Activated T-cell treated with anti-CD3 and anti-CD28 coated beads, Interleukin-2, amount 50 U/mL, for 72 hours (primary cell): ENCODE data around the gene EXOC3. TPM values are rescaled to one million over a fixed set of nuclear protein-coding genes. Genes with fewer than 3 reads are reported as not detected.

Experiments
- ATAC-seq, 2 donors: fragments of 150-1000 bp; cut with Tn5 transposase; replicated peaks in 1 of 2; 2 replicates each; pipeline ENCODE4 v1.10.0; 2021; ENCODE audit warnings: moderate library complexity in 2 of 2, mild to moderate bottlenecking in 1 of 2
- DNase-seq, 2 donors: peaks; one replicate each; pipeline ENCODE4 v3.0.0; 2021 to 2022; ENCODE audit warnings: mixed read lengths in 1 of 2
- H3K27ac Mint-ChIP-seq: one replicate; pipeline ENCODE4 v1.8.0; 2022; ENCODE audit warnings: mild to moderate bottlenecking, moderate library complexity, mixed read lengths
- H3K27me3 Mint-ChIP-seq: one replicate; pipeline ENCODE4 v1.8.0; 2022; ENCODE audit warnings: low read depth, mixed read lengths
- H3K36me3 Mint-ChIP-seq, 2 donors: one replicate each; pipeline ENCODE4 v1.8.0; 2022; ENCODE audit warnings: mixed read lengths in 2 of 2, mild to moderate bottlenecking in 1 of 2; ENCODE audit not compliant: insufficient read depth in 2 of 2
- H3K4me1 Mint-ChIP-seq: one replicate; pipeline ENCODE4 v1.8.0; 2022; ENCODE audit warnings: low read depth, mixed read lengths
- H3K4me3 Mint-ChIP-seq, 2 donors: one replicate each; pipeline ENCODE4 v1.8.0; 2022; ENCODE audit warnings: mild to moderate bottlenecking in 2 of 2, mixed read lengths in 2 of 2, moderate library complexity in 2 of 2
- H3K9me3 Mint-ChIP-seq, 2 donors: one replicate each; pipeline ENCODE4 v1.8.0; 2022; ENCODE audit warnings: mixed read lengths in 2 of 2
- total RNA-seq, 2 donors: library from RNA; stranded (reverse); gene quantifications; one replicate each; pipeline ENCODE4 v1.2.3, GENCODE V29; 2022

The EXOC3 gene
- total RNA-seq, 2 donors from 2014 or later: 60.1 to 78.2 TPM

DNA sequence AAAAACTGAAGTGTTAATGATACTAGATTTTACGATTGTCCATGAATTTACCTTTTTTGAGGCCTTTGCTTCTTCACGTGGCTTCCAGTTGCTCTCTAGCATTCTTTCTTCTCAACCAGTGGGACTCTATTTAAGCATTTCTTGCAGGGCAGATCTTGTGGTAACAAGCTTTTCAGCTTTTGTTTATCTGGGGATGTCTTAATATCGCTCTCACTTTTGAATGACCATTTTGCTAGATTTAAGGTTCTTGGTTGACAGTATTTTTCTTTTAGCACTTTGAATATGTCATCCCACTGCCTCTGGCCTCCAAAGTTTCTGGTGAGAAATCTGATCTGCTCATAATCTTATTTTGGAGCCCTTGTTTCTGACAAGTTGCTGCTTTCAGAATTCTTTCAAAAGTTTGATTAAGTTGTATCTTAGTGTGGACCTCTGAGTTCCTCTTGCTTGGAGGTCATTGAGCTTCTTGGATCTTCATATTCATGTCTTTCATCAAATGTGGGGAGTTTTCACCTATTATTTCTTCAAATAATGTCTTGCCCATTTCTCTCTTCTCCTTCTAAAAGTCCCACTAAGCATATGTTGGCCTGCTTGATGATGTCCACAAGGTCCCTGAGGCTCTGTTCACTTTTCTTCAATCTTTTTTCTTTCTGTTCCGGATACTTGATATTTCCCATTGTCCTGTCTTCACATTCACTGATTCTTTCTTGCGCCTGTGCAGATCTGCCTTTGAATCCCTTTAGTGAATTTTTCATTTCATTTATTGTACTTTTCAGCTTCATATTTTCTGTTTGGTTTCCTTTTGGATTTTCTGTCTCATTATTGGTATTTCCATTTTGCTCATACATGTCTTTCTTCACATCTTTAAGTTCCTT lies 8.8 kb downstream of the EXOC3 start:
- H3K27ac Mint-ChIP-seq: peak overlapping the region; percentile 21
- peaks cover 12 to 14% of the 10 kb centered on the region in 2 donors for H3K9me3 Mint-ChIP-seq
- H3K27me3 Mint-ChIP-seq: no peaks in the 10 kb centered on the region
- no peak for DNase-seq
- H3K4me3 Mint-ChIP-seq: no peak overlapping the region
- H3K36me3 Mint-ChIP-seq: peaks cover 39 to 72% of the 10 kb centered on the region in 2 donors
- peaks cover 49% of the 10 kb centered on the region for H3K4me1 Mint-ChIP-seq
- ATAC-seq: no peak

DNA sequence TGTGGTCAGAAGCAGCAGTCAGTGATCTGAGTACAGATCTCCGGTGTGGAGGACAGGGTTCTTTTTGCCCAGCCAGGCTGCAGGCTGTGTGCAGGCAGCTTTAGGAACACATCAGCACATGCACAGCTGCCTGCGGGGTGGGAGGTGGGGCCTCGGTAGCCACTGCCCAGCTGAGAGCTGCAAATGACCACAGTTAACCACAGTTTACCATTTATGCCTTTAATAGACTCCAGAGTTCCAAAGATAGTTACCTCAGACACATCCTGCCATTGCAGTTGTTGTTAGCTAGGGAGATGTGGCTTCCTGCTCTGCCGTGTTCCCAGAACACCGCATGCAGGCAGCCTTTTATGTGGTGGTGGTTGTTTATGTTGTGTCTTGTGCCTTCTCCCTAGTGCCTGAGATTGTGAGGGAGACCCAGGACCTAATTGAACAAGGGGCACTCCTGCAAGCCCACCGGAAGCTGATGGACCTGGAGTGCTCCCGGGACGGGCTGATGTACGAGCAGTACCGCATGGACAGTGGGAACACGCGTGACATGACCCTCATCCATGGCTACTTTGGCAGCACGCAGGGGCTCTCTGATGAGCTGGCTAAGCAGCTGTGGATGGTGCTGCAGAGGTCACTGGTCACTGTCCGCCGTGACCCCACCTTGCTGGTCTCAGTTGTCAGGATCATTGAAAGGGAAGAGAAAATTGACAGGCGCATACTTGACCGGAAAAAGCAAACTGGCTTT lies 10.2 kb downstream of the EXOC3 start:
- Mint-ChIP-seq H3K4me1 (peaks cover 53% of the 10 kb centered on the region), H3K27ac (no peak overlapping the region), H3K9me3 (peaks cover 12 to 14% of the 10 kb centered on the region in 2 donors), H3K36me3 (peaks cover 40 to 67% of the 10 kb centered on the region in 2 donors), H3K27me3 (no peaks in the 10 kb centered on the region), H3K4me3 (no peak overlapping the region)
- DNase-seq (no peak), ATAC-seq (no peak)

DNA sequence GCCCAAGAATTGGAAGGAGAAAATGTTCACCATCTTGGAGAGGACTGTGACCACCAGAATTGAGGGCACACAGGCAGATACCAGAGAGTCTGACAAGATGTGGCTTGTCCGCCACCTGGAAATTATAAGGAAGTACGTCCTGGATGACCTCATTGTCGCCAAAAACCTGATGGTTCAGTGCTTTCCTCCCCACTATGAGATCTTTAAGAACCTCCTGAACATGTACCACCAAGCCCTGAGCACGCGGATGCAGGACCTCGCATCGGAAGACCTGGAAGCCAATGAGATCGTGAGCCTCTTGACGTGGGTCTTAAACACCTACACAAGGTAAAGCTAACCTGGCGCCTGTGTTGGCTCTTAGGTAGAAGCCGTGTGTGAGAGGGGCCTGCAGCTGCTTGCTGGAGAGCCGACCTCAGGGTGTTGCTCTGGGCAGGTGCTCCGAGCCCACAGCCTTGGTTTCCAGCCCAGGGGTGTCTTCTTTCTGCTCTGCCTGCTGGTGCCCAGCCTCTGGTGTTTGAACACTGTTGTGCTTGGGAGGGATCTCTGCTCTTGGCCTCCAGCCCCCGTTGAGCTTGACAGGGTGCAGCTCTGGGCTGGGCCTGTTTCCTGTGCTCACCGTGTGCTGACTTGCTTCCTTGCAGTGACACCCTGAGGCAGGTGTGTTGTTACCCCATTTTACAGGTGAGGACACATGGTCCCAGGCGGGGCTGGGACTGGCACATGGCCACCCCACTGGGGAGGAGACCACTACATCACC lies 10.9 kb downstream of the EXOC3 start:
- peaks cover 41 to 67% of the 10 kb centered on the region in 2 donors for H3K36me3 Mint-ChIP-seq
- H3K4me3 Mint-ChIP-seq: no peak overlapping the region
- no peak overlapping the region for H3K27ac Mint-ChIP-seq
- ATAC-seq: no peak
- no peak for DNase-seq
- peaks cover 12 to 14% of the 10 kb centered on the region in 2 donors for H3K9me3 Mint-ChIP-seq
- H3K27me3 Mint-ChIP-seq: no peaks in the 10 kb centered on the region
- peaks cover 56% of the 10 kb centered on the region for H3K4me1 Mint-ChIP-seq

DNA sequence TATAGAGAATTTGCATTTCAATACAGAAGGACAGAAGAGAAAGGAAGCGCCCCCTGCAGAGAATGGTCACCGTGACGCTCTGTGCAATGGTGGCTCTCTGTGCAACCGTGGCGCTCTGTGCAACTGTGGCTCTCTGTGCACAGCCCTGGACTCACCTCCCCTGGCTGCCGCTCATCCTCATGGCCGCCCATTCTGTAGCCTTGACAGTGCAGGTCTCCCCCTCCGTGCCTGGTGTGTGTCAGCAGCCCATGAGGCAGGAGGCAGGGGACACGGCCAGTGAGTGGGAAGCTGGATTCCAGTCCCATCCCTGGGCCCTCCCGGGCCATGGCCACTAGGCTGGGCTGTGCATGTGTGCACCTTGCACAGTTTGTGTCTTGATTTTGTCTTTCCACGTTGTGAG lies 12.0 kb downstream of the EXOC3 start:
- Mint-ChIP-seq H3K27ac (no peak overlapping the region), H3K36me3 (peaks cover 41 to 63% of the 10 kb centered on the region in 2 donors), H3K27me3 (no peaks in the 10 kb centered on the region), H3K4me3 (no peak overlapping the region), H3K9me3 (peaks cover 12 to 14% of the 10 kb centered on the region in 2 donors), H3K4me1 (peaks cover 59% of the 10 kb centered on the region)
- DNase-seq (no peak), ATAC-seq (no peak)

DNA sequence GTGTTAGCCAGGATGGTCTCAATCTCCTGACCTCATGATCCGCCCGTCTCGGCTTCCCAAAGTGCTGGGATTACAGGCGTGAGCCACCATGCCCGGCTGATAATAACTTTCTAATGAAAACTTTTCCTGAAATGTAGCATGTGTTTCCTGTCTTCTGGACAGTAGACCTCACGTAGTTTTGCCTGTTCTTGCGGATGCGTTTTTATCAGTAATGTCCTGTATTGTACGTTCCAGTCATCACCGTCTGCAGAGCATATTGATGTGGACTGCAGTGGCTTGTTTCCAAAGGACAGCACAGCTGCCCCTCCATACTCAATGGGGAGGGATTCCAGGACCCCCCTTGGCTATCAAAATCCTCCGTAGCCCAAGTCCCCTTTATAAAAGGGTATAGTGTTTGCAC lies 12.8 kb downstream of the EXOC3 start:
- ATAC-seq (no peak), DNase-seq (no peak)
- peaks cover 39 to 65% of the 10 kb centered on the region in 2 donors for H3K36me3 Mint-ChIP-seq
- H3K9me3 Mint-ChIP-seq: peaks cover 12 to 14% of the 10 kb centered on the region in 2 donors
- peaks cover 67% of the 10 kb centered on the region for H3K4me1 Mint-ChIP-seq
- no peak overlapping the region for H3K4me3 Mint-ChIP-seq
- no peaks in the 10 kb centered on the region for H3K27me3 Mint-ChIP-seq
- H3K27ac Mint-ChIP-seq: no peak overlapping the region

DNA sequence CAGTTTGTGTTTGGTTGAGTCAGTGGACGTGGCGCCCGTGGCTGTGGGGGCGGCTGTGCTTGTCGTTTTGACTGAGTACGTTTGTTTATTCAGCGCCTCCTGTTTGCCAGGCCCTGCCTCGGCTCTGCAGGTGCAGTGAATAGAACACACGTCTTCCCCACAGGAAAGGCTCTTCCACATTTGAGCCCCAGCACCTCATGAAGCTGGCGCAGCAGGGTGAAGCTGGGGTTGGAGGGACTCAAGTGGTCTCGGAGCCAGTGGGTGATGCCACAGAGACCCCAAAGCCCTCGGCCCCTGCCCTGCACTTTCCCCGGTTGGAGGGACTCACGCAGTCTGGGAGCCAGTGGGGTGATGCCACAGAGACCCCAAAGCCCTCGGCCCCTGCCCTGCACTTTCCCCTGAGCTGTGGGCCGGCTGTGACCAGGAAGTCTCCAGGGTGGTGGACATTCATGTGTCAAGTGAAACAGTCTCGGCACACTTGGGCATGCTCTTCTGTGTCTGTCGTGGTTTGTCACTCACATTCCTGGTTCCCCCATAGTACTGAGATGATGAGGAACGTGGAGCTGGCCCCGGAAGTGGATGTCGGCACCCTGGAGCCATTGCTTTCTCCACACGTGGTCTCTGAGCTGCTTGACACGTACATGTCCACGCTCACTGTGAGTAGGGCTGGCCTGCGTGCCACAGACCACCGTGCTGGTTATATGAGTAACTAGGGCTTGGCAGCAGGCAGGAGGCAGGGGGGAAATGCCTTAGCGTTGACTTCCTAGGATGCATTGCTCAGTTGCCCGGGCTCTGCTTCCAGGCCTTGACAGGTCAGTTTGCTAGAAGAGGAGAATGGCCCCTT lies 13.6 kb downstream of the EXOC3 start:
- Mint-ChIP-seq H3K27me3 (no peaks in the 10 kb centered on the region), H3K4me3 (no peak overlapping the region), H3K27ac (no peak overlapping the region), H3K36me3 (peaks cover 34 to 58% of the 10 kb centered on the region in 2 donors), H3K9me3 (peaks cover 8 to 12% of the 10 kb centered on the region in 2 donors), H3K4me1 (peaks cover 71% of the 10 kb centered on the region)
- DNase-seq: no peak
- no peak for ATAC-seq

DNA sequence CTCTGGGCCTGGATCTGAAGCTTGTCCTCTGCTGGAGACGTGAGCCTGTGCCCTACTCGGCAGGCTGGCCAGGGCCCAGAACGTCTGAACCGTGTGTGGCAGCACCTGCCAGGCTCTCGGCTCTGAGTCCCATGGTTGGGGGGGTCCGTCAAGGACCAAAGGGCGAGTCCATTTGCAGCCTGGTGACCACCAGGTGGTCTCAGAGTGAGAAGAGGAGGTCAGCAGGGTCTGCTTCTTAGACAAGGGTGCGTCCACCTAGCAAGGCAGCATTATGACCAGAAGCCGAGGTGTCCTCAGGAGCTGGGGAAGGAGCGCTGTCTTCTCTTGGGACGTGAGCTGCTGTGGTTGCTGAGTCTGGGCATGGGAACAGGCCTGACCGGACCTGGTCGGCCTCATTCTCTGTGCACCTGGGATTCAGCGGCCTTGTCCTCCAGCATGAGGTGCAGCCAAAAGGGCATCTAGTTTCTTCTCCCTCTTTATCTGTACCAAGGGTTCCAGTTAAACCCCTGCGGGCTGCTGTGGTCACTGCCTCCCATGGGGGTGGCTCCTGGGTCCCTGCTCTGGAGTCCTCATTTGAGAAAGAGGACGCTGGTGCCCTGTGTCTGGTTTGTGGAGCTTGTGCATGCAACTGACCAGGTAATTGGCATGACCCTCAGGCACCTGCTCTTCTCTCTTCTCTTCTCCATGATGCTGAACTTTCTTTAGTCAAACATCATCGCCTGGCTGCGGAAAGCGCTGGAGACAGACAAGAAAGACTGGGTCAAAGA lies 14.4 kb downstream of the EXOC3 start:
- Mint-ChIP-seq H3K9me3 (peaks cover 3 to 4% of the 10 kb centered on the region in 2 donors), H3K36me3 (peaks cover 31 to 58% of the 10 kb centered on the region in 2 donors), H3K27me3 (no peaks in the 10 kb centered on the region), H3K4me3 (no peak overlapping the region), H3K27ac (no peak overlapping the region), H3K4me1 (peaks cover 74% of the 10 kb centered on the region)
- DNase-seq (no peak), ATAC-seq (no peak)

DNA sequence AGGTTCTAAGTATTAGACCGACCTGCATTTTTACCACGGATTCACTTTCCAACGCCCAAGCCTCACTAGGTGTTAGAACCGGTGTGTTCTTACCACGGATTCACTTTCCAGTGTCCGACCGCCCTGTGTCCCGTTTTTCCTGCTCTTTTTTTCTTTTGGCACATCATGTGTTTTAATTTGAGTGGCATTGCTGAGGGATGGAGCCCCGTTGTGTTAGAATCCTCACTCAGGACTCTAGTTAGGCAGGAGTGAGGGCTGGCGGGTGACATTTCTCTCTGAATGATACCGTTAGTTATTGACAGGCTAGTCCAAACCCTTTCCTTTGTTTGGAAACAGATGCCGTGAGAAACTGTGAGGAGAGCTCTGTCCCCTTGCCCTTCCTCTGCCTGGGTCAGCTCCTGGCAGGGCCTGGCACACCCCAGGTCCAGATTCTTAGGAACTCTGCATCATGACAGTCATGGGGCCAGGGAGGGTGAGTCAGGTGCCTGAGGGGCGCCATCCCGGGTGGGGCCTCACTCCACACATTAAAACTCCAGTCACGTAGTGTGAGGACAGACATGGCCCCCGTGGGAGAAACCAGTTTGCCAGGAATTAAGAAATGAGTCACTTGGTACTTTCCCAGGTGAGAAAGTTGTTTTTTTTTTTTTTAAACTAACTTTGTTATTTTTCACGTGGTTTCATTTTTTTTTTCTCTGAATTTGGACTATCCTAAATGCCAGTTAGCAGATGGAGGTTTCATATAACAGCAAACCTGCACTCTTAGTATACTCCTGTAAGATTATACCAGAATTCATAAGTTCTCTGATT lies 15.8 kb downstream of the EXOC3 start:
- DNase-seq (peak; percentile 71 to 81), ATAC-seq (peak; percentile 96 to 98)
- H3K9me3 Mint-ChIP-seq: no peaks in the 10 kb centered on the region
- no peaks in the 10 kb centered on the region for H3K27me3 Mint-ChIP-seq
- peaks cover 74% of the 10 kb centered on the region for H3K4me1 Mint-ChIP-seq
- H3K36me3 Mint-ChIP-seq: peaks cover 27 to 55% of the 10 kb centered on the region in 2 donors
- H3K4me3 Mint-ChIP-seq: peak overlapping the region; percentile 72 to 75
- H3K27ac Mint-ChIP-seq: peak overlapping the region; percentile 98

DNA sequence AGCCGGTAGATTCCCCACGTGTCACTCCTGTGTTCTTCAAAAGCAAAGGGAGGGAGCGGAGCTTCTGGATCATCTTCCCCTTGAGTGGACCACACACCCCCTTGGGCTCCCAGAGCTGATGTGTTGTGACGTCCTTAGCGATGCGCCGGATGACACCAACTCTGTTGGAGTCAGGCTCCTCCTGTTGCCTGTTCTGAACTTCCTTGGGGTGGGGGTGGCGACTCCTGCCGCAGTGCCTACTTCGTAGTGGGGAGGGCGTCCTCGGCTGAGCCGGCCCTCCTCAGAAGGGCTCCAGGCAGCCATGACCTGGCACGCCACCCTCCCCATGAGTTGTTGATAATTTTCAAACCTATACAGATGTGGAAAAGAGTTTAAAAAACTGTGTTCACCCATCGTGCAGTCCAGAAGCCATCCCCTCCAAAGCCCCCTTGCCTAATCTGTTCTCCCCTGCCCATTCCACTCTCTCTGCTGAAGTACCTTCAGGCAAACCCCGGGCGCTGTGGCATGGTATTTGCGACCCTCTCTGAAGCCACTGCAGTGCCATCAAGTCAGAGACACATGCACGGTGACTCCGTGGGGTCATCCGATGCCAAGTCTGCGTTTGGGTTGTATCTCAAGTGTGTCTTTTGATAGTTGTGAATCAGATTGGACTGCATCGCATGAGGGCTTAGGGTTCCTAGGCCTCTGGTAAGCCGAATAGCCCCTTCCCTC lies 16.7 kb downstream of the EXOC3 start:
- no peaks in the 10 kb centered on the region for H3K9me3 Mint-ChIP-seq
- peak overlapping the region; percentile 72 to 75 for H3K4me3 Mint-ChIP-seq
- peaks cover 74% of the 10 kb centered on the region for H3K4me1 Mint-ChIP-seq
- H3K36me3 Mint-ChIP-seq: peaks cover 25 to 50% of the 10 kb centered on the region in 2 donors
- H3K27ac Mint-ChIP-seq: peak overlapping the region; percentile 98
- DNase-seq (no peak), ATAC-seq (no peak)
- no peaks in the 10 kb centered on the region for H3K27me3 Mint-ChIP-seq

DNA sequence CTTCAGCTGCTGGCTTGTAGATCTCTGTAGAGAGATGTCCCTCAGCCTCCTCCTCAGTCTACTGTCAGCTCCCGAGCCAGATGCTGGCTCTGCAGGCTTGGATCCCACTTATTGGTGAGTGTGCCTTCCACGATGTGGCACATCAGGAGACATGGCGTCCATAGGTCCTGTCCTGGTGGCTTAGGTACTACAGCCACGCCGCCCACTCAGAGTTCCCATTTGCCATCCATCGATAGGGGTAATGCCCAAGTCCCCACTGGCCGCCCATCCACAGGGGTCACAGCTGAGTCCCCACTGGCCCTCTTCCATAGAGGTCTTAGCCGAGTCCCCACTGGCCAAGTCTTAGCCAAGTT lies 17.3 kb downstream of the EXOC3 start:
- Mint-ChIP-seq H3K27me3 (no peaks in the 10 kb centered on the region), H3K36me3 (peaks cover 25 to 46% of the 10 kb centered on the region in 2 donors), H3K9me3 (no peaks in the 10 kb centered on the region), H3K4me3 (peak overlapping the region; percentile 72 to 75), H3K27ac (peak overlapping the region; percentile 98), H3K4me1 (peaks cover 69% of the 10 kb centered on the region)
- ATAC-seq: no peak
- no peak for DNase-seq

DNA sequence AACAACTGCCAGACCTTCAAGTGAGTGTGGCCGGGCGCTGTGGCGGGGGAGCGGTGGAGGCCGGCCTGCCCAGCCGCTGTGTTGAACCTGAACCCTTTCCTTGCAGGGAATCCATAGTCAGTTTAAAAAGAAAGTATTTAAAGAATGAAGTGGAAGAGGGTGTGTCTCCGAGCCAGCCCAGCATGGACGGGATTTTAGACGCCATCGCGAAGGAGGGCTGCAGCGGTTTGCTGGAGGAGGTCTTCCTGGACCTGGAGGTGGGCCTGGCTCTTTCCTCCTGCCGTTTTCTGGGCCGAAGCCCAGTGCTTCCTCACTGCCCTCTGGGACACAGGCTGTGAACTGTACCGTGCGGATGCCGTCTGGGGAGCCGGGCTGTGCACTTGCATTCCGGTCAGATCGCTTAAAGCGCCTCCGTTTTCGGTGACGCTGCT lies 19.1 kb downstream of the EXOC3 start:
- ATAC-seq: no peak
- H3K27ac Mint-ChIP-seq: peak overlapping the region; percentile 66
- H3K4me3 Mint-ChIP-seq: peak overlapping the region; percentile 49 to 51
- H3K4me1 Mint-ChIP-seq: peaks cover 68% of the 10 kb centered on the region
- H3K9me3 Mint-ChIP-seq: no peaks in the 10 kb centered on the region
- DNase-seq: no peak
- H3K27me3 Mint-ChIP-seq: no peaks in the 10 kb centered on the region
- H3K36me3 Mint-ChIP-seq: peaks cover 24 to 43% of the 10 kb centered on the region in 2 donors
